Measurements from ENCODE around the gene EYA2.

Gene EYA2

GRCh38 chr20:47086316-47086715 lies 191.7 kb downstream of the EYA2 start:
- H3K4me3 ChIP-seq (ENCODE audit: low read depth, low read length) = no peak overlapping the region
- no peak for TF ChIP-seq CTCF (IDR thresholded peaks at IDR 0.05; ENCODE audit: insufficient read depth, low read length, missing control alignments)
- CTCF ChIA-PET = no interaction called here
- POLR2A ChIA-PET = no interaction called here
- no peak for DNase-seq (ENCODE audit: low read depth, low spot score)

GRCh38 chr20:47088335-47088734 lies 193.7 kb downstream of the EYA2 start:
- DNase-seq (ENCODE audit: low read depth, low spot score) = no peak
- H3K4me3 ChIP-seq (ENCODE audit: low read depth, low read length) = no peak overlapping the region
- POLR2A ChIA-PET = no interaction called here
- TF ChIP-seq CTCF (IDR thresholded peaks at IDR 0.05; ENCODE audit: insufficient read depth, low read length, missing control alignments) = no peak
- CTCF ChIA-PET = interaction anchor here (1.7 kb wide), 1 partner anchor 16 kb away, joined by 5 read pairs; no protein-coding TSS in a partner anchor

- TF ChIP-seq CTCF (IDR thresholded peaks at IDR 0.05; ENCODE audit: insufficient read depth, low read length, missing control alignments) = no peak
- no peak overlapping the region for H3K4me3 ChIP-seq (ENCODE audit: low read depth, low read length)
- ChIA-PET POLR2A (no interaction called here), CTCF (no interaction called here)
- DNase-seq (ENCODE audit: low read depth, low spot score) = no peak
These were observed 194.5 kb downstream of the EYA2 start for GRCh38 chr20:47089151-47089550.

- POLR2A ChIA-PET = no interaction called here
These were observed 196.2 kb downstream of the EYA2 start for GRCh38 chr20:47090835-47091234.

GRCh38 chr20:47093320-47093966 lies 198.8 kb downstream of the EYA2 start:
- H3K4me3 ChIP-seq (ENCODE audit: low read depth, low read length) = no peak overlapping the region
- TF ChIP-seq CTCF (IDR thresholded peaks at IDR 0.05; ENCODE audit: insufficient read depth, low read length, missing control alignments) = no peak
- DNase-seq (ENCODE audit: low read depth, low spot score) = no peak
- ChIA-PET CTCF (no interaction called here), POLR2A (no interaction called here)

More at GRCh38 chr20:47090835-47091234, 196.2 kb downstream of the EYA2 start:
- DNase-seq (ENCODE audit: low read depth, low spot score) = no peak
- no peak overlapping the region for H3K4me3 ChIP-seq (ENCODE audit: low read depth, low read length)
- TF ChIP-seq CTCF (IDR thresholded peaks at IDR 0.05; ENCODE audit: insufficient read depth, low read length, missing control alignments) = no peak
- CTCF ChIA-PET = no interaction called here

- H3K4me3 ChIP-seq (ENCODE audit: low read depth, low read length) = no peak overlapping the region
- DNase-seq (ENCODE audit: low read depth, low spot score) = no peak
- CTCF ChIA-PET = no interaction called here
- no peak for TF ChIP-seq CTCF (IDR thresholded peaks at IDR 0.05; ENCODE audit: insufficient read depth, low read length, missing control alignments)
- POLR2A ChIA-PET = no interaction called here
These were observed 201.0 kb downstream of the EYA2 start for GRCh38 chr20:47095690-47096089.

Measured in AG04449 (cell line).